KOPT-K1 (cell line): ENCODE results near the gene PSD4.

Source experiments
- H3K27ac ChIP-seq: fragments of 200-600 bp; sonication (generic); 2 replicates; pipeline ENCODE4 v1.5.1; 2016; ENCODE audit warnings: antibody characterized with exemption, mild to moderate bottlenecking, low read depth, low read length; ENCODE audit not compliant: poor library complexity, severe bottlenecking
- H3K36me3 ChIP-seq: fragments of 200-600 bp; sonication (generic); 2 replicates; pipeline ENCODE4 v1.5.1; 2017; ENCODE audit warnings: antibody characterized with exemption, mild to moderate bottlenecking, low read length, moderate library complexity; ENCODE audit not compliant: insufficient read depth
- H3K9me3 ChIP-seq: fragments of 200-600 bp; sonication (generic); 2 replicates; pipeline ENCODE4 v1.5.1; 2017; ENCODE audit warnings: antibody characterized with exemption, low read length, mild to moderate bottlenecking; ENCODE audit not compliant: insufficient read depth, poor library complexity, severe bottlenecking

PSD4 gene

DNA sequence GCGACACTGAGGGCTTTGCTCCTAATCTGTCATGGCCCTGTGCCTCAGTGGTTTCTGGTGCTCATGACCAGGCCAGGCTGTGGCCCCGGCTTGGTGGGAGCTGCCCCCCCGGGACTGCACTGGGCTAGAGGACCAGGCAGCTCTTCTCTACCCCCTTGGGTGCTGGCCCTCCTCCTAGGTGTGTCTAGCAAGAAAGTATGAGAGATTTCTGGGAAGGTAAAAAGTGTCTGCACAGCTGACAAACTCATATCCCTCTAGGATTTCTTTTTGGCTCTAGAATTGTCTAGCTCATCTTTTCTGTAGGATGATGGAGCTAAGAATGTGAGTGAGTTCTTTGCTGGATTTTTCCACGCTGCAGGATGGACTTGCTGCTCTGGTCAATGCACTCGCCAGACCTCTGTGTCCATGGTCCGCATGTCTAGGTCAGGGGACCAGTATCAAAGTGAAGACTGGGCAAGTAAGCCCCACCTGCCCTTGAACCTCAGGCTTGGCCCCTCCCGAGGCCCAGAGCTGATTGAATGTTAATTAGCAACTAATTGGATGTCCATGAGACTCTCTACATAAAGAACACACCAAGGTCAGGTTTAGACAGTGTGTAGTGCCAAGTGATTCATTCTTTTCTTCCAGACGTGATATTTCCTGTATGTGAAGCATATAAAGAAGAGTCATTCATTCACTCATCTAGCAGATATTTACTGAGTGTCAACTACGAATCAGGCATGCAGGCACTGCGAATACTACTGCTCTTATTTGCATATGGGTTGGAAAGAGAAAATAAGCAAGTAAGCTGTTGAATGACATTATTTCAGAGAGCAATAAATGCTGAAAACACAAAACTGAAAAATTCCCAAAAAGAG is 15.6 kb upstream of the PSD4 start:
- Histone ChIP-seq H3K9me3 (no peaks in the 10 kb centered on the region), H3K27ac (peak overlapping the region; percentile 75), H3K36me3 (no peaks in the 10 kb centered on the region)

DNA sequence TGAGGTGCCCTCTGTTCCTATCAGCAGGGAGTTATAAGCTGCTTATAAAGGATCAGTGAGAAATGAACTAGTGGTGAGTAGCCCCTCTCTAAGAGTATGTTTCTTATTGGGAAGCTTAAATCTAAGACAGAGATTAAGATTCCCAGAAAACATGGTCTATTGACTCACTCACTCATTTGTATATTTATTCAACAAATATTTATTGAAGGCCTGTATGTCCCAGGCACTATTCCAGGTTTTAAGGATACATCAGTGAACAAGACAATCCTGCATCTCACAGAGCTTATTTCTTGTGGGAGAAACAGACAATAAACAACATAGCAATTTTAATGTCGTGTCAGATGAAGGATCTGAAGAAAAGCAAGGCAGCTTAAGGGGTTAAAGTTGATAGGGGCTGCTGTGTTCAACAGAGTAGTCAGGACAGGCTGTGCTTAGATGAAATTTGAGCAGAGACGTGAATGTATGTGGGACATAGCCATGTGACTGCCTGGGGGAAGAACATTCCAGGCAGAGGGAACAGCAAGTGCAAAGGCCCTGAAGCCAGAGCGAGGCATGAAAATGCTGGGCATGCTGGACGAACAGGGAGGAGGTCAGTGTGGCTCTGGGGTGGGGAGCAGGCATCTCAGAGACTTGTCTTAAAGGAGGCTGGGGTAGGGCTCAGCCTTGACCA is 14.8 kb upstream of the PSD4 start:
- Histone ChIP-seq H3K9me3 (no peaks in the 10 kb centered on the region), H3K36me3 (no peaks in the 10 kb centered on the region), H3K27ac (no peak overlapping the region)

DNA sequence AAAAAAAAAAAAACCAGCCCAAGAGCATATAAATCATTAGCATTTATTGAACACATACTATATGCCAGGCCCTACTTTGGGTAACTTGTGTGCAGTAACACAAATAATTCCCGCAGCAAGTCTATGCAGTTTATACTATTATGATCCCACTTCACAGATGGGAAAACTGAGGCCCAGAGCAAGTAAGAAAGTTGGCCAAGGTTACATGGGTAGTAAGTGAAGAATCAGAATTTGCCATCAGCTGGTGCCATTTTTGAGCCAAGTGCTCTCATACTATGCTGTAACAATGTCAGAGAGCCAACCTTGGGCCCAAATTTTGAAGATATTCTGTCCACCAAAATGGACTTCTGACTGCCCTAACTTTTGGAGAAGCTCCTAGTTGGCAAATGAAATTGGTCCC is 13.5 kb upstream of the PSD4 start:
- no peaks in the 10 kb centered on the region for H3K9me3 ChIP-seq

DNA sequence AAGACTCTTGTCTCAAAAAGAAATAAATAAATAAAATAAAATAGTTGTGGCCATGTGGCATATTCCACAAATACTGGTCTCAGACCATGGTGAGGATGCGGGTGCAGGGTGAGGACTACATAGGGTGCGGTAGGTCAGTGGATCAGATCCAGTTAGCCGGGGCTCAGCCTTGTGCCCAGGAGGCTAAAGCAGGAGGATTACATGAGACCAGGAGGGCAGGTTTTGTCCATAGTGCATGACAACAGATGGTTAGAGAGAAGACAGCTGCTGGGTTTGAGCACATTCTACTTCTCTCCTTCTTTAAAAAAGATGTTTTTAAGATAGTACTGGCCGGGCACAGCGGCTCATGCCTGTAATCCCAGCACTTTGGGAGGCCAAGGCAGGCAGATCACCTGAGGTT is 12.8 kb upstream of the PSD4 start:
- H3K27ac ChIP-seq, result no peak overlapping the region
- H3K36me3 ChIP-seq, result no peaks in the 10 kb centered on the region
- no peaks in the 10 kb centered on the region for H3K9me3 ChIP-seq

More for the DNA sequence above, 13.5 kb upstream of the PSD4 start:
- Histone ChIP-seq H3K36me3 (no peaks in the 10 kb centered on the region), H3K27ac (no peak overlapping the region)

DNA sequence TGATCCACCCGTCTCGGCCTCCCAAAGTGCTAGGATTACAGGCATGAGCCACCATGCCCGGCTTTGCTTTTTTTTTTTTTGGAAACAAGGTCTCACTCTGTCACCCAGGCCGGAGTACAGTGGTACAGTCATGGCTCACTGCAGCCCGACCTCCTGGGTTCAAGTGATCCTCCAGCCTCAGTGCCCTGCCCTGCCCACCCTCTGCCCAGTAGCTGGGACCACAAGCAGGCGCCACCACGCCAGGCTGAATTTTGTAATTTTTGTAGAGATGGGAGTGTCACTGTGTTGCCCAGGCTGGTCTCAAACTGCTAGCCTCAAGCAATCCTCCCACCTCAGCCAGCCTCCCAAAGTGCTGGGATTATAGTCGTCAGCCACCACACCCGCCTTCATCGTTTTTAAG is 11.6 kb upstream of the PSD4 start:
- Histone ChIP-seq H3K9me3 (no peaks in the 10 kb centered on the region), H3K36me3 (no peaks in the 10 kb centered on the region), H3K27ac (no peak overlapping the region)

DNA sequence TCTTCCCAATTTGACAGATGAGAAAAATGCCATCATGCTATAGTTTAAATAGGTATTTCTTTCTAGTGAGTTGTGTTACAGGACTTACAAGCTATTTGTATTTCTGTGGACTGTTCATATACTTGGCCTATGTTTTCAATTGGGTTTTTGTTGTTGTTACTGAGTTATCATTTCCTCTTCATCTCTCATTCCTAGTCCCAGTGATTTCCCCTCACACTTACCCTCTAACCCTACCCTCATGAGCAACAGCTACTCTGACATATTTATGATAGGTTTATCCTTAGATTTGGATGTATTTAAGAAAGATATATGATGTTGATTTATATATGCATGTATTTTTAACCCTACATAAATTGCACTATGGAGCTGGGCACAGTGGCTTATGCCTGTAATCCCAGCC is 10.9 kb upstream of the PSD4 start:
- Histone ChIP-seq H3K9me3 (no peaks in the 10 kb centered on the region), H3K36me3 (no peaks in the 10 kb centered on the region), H3K27ac (no peak overlapping the region)

DNA sequence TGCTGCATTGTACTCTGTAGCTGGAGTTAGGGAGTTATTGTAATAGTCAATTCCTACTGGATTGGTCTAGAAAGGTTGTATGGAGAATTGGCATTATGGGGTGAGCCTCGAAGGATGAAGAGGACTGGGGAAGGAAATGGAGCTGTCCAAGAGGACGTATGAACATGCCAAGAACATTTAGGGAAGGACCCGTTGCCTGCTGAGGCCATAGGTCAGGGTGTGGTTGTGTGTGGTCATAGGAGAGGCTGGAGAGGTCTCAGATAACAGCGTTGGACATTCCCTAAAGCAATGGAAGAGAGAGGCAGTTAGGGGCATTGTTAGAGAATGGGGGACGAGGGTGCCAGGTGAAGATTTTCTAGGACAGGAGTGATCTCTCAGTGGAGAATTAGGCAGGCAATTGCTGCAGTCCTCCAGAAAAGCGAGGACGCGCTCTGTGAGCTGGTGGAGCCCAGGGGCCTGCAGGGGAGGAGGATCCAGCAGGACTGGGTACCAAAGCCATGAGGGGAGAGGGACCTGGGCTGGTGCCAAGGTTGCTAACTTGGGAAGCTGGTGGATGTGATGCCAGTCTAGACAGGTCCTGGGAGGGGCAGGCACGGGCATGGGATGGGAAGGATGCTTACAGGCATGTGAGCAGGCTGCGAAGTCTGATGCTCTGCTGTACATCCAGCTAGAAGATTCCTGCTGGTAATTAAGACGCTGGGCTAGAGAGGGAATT is 9.4 kb upstream of the PSD4 start:
- no peak overlapping the region for H3K27ac ChIP-seq
- H3K36me3 ChIP-seq, result no peaks in the 10 kb centered on the region
- H3K9me3 ChIP-seq, result no peaks in the 10 kb centered on the region

DNA sequence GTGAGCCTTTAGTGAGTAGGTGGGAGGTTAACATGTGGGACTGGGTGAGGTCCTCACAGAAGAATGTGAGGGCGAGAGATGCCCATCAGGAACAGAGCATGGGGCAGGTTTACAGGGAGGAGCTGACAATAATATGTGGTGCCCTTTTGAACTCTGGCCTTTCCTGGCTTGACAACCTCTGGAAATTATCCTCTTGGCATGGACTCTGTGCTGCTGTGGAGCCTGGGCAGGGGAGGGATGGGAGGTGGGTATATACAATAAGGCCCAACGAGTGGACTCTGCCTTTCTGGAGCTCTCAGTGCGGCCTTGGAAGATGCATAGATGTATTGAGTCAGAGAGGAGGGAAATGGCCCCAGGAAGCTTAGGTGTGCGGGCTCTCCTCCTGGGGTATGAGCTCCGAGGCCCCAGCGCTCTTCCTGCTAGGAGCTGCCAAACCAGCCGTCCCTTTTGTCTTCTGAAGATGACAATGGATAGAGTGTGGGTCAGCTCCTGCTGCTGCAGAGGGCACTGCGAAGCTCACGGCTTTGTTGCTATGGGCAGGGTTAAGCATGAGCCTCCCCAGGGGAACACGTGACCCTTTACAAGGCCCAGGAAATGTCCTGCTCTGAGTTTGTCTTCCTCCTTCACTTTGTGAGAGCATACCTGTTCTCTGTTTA is 8.7 kb upstream of the PSD4 start:
- H3K36me3 ChIP-seq, result no peaks in the 10 kb centered on the region
- H3K27ac ChIP-seq, result no peak overlapping the region
- no peaks in the 10 kb centered on the region for H3K9me3 ChIP-seq

DNA sequence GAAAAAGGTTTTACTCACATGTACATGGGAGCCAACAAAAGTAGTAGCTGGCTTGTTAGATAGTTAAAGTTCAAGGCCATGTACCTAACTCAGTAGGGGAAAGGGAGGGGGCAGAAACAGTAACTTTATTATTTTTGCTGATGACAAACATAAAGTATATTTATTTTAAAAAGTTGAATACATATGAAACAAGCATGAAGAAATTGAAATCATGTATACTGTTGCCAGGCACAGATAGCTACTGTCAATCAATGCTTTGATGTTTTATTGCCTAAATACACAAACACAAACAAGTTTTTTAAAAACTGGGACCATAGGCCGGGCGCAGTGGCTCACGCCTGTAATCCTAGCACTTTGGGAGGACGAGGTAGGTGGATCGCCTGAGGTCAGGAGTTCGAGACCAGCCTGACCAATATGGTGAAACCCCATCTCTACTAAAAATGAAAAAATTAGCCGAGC is 7.6 kb upstream of the PSD4 start:
- Histone ChIP-seq H3K27ac (no peak overlapping the region), H3K36me3 (no peaks in the 10 kb centered on the region), H3K9me3 (no peaks in the 10 kb centered on the region)

DNA sequence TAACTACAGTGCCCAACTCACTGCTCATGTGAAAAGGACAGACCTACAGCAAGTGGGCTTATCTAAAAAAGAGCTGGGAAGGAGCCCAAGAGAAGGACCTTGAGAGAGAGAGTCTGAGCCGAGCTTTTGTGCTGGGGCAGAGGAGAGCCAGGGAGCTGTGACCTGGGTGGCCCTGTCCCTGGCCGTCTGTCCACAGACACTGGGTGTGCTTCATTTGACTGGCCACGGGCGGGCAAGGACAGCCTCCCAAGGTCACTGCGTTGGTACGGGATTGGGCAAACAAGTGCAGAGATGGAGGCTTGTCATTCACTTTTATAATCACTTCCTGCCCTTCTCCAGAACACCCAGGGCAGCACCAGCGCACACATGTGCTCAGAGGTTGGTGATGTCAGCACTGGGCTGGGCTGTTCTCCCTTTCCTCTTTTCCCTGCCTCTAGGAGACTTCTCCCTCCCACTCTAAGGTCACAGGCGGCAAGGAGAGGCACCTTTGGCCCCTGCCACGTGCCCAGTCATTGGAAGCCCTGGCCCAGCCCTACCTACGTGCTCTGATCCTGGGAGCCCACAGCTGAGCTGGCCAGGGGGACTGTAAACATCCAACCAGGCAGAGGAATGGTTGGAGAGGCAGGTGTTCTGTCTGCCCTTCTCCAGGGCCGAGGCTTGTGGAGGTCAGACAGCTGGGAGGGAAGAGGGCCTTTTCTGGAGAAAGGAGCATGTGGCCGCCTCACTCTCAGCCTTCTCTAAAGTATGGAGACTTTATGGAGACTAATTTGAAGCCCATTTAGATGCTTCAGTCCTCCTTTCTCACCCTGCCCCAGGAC is 6.4 kb upstream of the PSD4 start:
- no peaks in the 10 kb centered on the region for H3K9me3 ChIP-seq
- peak overlapping the region; percentile 75 for H3K27ac ChIP-seq
- H3K36me3 ChIP-seq, result no peaks in the 10 kb centered on the region

DNA sequence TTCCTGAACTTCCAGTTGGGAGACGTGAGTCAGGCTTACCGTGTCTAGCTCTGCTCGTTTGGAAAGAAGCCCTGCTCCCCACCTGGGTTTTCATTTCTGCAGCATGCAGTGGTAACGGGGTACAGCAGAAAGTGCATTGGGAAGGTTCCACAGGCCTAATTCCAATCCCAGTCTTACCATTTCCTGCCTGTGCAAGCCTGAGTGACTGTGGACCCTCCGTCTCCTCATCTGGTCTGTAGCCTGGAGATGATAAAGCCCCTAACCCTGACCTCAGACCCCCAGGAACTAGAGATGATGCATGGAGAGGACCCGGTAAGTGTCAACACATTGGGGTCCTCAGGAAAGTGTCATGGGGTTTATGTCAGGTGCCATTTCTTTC is 5.8 kb upstream of the PSD4 start:
- H3K27ac ChIP-seq, result peak overlapping the region; percentile 75
- no peaks in the 10 kb centered on the region for H3K36me3 ChIP-seq
- H3K9me3 ChIP-seq, result no peaks in the 10 kb centered on the region

DNA sequence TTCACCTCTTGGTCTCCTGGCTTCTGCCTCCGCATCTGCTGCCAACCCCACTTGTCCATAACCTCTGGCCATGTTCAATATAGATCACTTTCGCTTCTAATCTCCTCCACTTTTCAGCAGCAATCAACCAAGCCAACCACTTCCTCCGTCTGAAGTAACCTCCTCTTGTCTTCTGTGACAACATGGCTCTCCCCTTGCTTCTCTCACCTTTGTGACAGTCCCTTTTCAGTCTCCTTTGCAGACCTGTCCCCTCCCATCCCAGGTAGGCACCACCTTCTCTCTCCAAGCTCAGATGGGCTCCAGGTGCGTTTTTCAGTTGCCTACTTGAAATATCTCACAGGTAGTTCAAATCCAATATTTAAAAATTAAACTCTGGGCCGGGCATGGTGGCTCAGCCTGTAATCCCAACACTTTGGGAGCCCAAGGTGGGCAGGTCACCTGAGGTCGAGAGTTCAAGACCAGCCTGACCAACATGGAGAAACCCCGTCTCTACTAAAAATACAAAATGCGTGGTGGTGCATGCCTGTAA is 4.7 kb upstream of the PSD4 start:
- H3K9me3 ChIP-seq, result no peaks in the 10 kb centered on the region
- H3K27ac ChIP-seq, result peak overlapping the region; percentile 75
- no peaks in the 10 kb centered on the region for H3K36me3 ChIP-seq

DNA sequence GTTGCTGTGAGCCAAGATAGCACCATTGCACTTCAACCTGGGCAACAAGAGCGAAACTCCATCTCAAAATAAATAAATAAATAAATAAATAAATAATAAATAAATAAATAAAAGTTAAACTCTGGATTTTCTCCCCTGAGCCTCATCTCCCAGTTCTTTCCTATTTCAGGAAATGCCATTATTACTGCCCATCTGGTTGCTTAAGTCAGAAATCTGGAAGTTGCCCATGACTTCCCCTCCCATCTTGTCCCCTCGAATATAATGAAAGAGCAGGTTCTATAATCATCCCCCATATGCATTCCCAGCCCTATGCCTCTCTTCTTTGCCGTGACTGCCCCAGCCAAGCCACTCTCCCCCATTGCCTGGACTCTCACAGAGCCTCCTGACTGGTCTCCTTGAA is 4.2 kb upstream of the PSD4 start:
- Histone ChIP-seq H3K27ac (peak overlapping the region; percentile 75), H3K36me3 (no peaks in the 10 kb centered on the region)

More for the DNA sequence above, 4.2 kb upstream of the PSD4 start:
- H3K9me3 ChIP-seq, result no peaks in the 10 kb centered on the region
